Measurements from ENCODE around the gene OR5K2.
A peak's percentile ranks its signal among the peaks of the same experiment; 100 is the strongest.

The OR5K2 gene

DNA sequence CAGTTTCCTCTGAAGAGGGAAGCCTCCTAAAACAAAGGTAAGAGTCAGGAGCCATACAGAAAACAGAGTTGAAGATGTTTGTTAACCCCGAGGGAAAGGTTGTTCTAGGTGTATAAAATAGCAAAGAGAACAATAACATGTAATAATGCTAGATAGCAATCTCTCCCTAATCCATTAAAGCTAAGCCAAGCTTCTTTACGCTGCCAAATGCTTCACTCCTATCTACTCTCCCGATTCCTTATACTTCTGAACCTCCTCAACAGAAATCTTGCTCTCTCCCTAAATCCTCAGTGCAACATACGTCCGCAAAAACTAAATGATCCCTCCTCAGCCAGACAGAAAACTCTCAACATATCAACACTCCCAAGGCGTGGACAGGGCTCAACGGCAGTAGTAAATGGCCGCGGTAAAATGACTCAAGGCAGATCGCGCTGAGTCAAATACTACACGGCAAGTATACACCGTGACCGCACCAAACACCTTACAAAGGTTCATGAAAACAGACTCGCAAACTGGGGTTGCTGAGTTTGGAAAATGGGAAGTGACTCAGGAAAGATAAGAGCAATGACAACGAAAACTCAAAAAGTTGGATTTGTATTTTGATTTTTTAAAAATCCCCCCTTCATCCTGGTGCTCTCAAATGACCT, 24.5 kb downstream of the OR5K2 start:
- peak; percentile 93 for FAIRE-seq
- no peak for DNase-seq (ENCODE audit: insufficient read length, low spot score)

- FAIRE-seq, result peak; percentile 95
- DNase-seq (ENCODE audit: insufficient read length, low spot score), result peak; percentile 80
Observed at GRCh38 chr3:98522544-98523281, 25.2 kb downstream of the OR5K2 start, which contains the start of gene CLDND1. CLDND1 (minus strand) TSS chr3:98522902; CDS start chr3:98521424, 1,478 bp downstream.

DNA sequence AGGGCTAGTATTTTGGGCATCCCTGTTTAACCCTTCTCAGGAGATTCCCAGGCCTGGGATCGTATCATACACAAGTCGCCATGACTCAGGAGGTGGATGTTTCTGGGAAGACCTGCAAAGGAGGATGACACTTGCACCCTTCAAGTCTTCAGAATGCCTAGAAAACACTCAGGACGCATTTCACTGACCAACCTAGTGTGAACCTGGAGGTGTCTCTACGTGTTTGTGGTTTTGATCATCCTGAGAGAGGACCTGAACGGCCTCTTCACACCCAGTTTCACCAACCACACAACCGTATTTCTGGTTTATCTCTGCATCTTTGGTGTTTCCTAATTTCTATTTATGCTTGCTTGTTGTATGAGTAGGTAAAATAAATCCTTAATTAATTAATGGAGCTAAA, 28.0 kb downstream of the OR5K2 start:
- DNase-seq (ENCODE audit: insufficient read length, low spot score) (no peak), FAIRE-seq (no peak)

GRCh38 chr3:98528474-98529346, 31.2 kb downstream of the OR5K2 start:
- no peak for DNase-seq (ENCODE audit: insufficient read length, low spot score)
- peak; percentile 83 for FAIRE-seq

DNA sequence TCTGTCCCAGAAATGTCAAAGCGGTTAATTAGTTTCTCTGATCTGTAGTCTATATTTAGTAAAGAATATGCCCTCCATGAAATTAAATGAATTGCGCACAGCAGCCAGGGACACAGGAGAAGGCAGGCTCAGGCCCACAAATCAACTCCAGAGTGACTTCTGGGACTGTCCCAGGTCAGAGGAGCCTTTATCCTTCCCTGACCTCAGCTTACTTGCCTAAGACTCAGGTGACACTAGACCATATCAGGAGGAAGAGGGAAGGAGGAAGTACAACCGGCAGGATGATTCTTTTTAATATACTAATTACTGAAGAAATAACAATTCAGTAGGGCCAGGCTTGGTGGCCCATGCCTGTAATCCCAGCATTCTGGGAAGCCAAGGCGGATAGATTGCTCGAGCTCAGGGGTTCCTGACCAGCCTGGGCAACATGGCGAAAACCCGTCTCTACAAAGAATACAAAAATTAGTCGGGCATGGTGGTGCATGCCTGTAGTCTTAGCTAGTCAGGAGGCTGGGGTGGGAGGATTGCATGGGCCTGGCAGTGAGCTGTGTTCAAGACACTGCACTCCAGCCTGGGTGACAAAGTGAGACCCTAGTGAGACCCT, 32.5 kb downstream of the OR5K2 start:
- FAIRE-seq (no peak), DNase-seq (ENCODE audit: insufficient read length, low spot score) (no peak)

GRCh38 chr3:98530676-98531075, 33.2 kb downstream of the OR5K2 start:
- DNase-seq (ENCODE audit: insufficient read length, low spot score) (no peak), FAIRE-seq (no peak)

GRCh38 chr3:98531622-98532274, 34.3 kb downstream of the OR5K2 start, which contains the start of gene GPR15:
GPR15 (plus strand) TSS chr3:98531978; CDS start chr3:98532034, 56 bp downstream.
- peak; percentile 98 for FAIRE-seq
- no peak for DNase-seq (ENCODE audit: insufficient read length, low spot score)

- FAIRE-seq, result no peak
- no peak for DNase-seq (ENCODE audit: insufficient read length, low spot score)
Observed at GRCh38 chr3:98532275-98532637, 34.8 kb downstream of the OR5K2 start.

DNA sequence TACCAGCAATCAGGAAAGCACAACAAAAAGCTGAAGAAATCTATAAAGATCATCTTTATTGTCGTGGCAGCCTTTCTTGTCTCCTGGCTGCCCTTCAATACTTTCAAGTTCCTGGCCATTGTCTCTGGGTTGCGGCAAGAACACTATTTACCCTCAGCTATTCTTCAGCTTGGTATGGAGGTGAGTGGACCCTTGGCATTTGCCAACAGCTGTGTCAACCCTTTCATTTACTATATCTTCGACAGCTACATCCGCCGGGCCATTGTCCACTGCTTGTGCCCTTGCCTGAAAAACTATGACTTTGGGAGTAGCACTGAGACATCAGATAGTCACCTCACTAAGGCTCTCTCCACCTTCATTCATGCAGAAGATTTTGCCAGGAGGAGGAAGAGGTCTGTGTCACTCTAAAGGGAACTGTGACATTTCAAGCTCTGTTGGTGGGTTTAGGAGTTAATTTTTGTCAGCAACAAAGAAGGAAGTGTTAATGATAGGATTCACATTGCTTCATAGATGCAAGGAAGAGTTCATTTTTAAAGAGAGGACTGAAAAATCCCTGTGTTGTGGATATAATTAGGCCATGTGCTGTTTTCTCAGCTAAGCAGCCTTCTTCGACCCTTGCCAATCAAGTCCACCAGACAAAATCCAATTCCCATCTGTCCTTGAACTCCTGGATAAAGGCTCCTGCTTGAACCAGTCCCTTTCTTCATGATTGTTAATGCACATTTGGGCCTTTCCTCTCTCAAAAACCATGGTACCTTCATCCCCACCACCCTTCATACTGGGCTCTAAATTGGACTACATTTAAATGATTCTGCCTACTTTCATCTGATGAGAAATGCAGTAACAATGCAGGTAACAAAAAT, 35.5 kb downstream of the OR5K2 start:
- FAIRE-seq, result no peak

DNA sequence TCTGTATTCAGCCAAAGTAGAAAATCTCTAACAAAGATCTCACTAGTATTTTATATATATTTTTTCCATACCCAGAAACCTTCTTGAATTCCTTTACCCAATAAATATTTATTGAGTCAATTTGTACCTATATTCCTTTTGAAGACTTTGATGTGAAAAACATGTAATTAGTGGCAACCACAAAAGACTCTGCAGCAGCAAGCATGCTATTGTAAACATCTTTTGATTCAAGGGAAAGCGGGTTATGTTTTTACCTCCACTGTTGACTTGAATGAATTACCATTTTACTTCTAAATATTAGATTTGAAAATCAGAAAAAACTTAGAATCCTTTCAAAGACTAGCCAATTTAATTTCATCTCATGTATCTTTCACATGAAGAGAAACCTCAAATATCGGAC, 36.7 kb downstream of the OR5K2 start:
- peak; percentile 35 for FAIRE-seq
- no peak for DNase-seq (ENCODE audit: insufficient read length, low spot score)

More for the DNA sequence above, 35.5 kb downstream of the OR5K2 start:
- DNase-seq (ENCODE audit: insufficient read length, low spot score), result no peak

DNA sequence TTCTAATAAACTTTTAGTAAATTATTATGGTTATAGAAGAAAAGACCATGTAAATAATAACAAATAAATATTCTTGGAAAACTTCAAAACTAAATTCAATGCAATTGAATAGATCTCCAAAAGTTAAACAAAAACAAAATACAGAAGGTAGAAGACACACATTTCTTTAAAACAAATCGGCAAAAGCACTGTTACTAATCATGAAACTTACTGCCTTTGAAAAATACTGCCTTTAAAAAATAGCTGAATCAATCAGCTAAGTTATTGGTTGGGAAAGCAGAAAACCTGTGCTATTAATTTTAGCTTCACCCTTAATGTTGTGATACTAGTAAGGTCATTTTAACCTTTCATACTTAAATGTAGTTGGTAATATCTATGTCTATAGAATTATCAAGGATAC, 37.3 kb downstream of the OR5K2 start:
- DNase-seq (ENCODE audit: insufficient read length, low spot score) (no peak), FAIRE-seq (peak; percentile 68)

- FAIRE-seq (peak; percentile 96), DNase-seq (ENCODE audit: insufficient read length, low spot score) (no peak)
Observed at GRCh38 chr3:98536456-98537017, 39.1 kb downstream of the OR5K2 start.

DNA sequence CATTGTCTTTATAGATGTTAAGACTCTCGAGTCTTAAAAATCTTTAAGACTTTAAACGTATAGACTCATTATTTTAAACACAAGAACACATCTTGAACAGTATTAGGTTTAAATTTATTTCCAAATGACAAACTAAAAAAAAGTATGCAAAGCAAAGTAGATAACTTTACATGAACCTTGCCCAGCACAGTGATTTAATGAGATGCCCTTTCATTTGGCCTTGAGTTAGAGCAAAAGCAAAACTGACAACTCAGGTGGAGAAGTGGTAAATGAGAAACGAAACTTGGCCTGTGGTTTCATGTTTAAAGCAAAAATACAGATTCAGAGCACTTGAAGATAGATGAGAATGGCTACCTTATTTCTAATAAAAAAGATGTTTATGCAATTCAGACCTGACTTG, 42.9 kb downstream of the OR5K2 start:
- peak; percentile 99 for FAIRE-seq
- no peak for DNase-seq (ENCODE audit: insufficient read length, low spot score)

GRCh38 chr3:98541695-98542094, 44.2 kb downstream of the OR5K2 start:
- FAIRE-seq, result peak; percentile 68
- no peak for DNase-seq (ENCODE audit: insufficient read length, low spot score)

GRCh38 chr3:98542623-98543022, 45.1 kb downstream of the OR5K2 start:
- DNase-seq (ENCODE audit: insufficient read length, low spot score), result no peak
- FAIRE-seq, result no peak

DNA sequence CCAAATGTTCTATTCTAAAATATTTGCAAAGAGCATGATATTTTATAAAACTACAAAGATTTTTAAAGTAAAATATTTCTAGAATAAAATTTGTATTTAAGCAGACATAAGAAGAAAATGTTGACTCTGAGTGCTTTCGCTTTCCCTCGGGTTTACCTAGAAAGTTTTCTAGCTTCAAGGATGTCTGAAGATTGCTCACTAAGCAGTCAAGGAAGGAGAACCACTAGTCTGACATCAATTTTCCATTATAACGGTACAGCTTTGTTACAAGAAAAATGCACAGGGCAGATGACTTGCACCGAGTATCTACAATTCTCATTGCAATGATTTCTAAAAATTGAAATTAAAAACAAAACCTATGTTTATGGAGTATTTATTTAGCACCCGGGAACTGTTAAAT, 48.5 kb downstream of the OR5K2 start:
- FAIRE-seq (peak; percentile 96), DNase-seq (ENCODE audit: insufficient read length, low spot score) (no peak)

All from GM19239 (cell line).